Measurements from ENCODE around the gene CPN2.

- no peak for TF ChIP-seq CTCF (IDR thresholded peaks at IDR 0.05)
- TF ChIP-seq POLR2A (IDR thresholded peaks at IDR 0.05): no peak
Observed at GRCh38 chr3:194351080-194351672, at the start of gene CPN2.
